G401.6 (cell line): ENCODE data around the gene IL10RA.

Source experiments
- FAIRE-seq: peaks from 2 replicates; lab custom pipeline; 2012; peaks lifted over from hg19 to GRCh38; lab: Jason Lieb, UNC

Gene IL10RA

DNA sequence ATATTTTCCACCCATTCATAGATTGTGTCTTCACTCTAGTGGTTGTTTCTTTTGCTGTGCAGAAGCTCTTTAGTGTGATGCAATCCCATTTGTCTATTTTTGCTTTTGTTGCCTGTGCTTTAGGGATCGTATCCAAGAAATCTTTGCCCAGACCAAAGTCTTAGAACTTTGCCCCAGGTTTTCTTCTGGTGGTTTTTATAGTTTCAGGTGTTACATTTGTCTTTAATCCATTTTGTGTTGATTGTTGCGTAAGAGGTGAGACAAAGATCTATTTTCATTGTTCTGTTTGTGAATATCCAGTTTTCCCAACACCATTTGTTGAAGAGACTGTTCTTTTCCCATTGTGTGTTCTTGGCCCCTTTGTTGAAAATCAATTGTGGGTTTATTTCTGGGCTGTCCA lies 6.4 kb downstream of the IL10RA start:
- no peak for FAIRE-seq

DNA sequence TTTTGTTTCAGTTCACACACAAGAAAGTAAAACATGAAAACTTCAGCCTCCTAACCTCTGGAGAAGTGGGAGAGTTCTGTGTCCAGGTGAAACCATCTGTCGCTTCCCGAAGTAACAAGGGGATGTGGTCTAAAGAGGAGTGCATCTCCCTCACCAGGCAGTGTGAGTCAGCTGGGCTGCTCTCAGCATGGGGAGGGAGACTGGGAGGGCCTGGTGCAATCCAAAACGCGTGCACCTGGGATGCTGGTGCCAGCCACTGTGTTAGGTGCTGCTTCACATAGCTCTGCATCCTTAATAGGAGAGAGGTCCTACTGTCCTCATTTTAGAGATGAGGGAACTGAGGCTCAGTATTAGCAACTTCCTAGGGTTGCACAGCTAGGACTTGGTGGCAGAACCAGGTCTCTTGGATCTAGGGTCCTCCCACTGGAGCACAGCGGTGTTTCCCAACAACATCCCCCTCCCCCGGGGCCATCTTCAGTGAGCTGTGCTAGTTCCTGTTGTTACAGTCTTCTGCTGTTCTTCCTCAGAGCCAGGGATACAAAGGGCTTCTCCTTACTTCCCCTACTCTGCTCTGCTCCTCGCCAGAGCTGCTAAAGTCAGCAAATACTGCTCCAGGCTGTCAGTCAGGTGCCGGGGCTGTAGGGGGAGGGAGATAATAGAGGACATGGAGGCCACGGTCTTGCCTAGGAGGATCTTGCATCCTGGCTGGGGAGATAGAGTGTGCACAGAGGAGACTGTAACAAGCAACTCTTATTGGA lies 8.0 kb downstream of the IL10RA start:
- no peak for FAIRE-seq

GRCh38 chr11:117995472-117995871 lies 9.3 kb downstream of the IL10RA start:
- FAIRE-seq: no peak

GRCh38 chr11:117996058-117996457 lies 9.9 kb downstream of the IL10RA start:
- FAIRE-seq: no peak

- no peak for FAIRE-seq
Measured at GRCh38 chr11:117997406-117997805, 11.2 kb downstream of the IL10RA start.

GRCh38 chr11:117997823-117998579 lies 11.8 kb downstream of the IL10RA start:
- FAIRE-seq: no peak

DNA sequence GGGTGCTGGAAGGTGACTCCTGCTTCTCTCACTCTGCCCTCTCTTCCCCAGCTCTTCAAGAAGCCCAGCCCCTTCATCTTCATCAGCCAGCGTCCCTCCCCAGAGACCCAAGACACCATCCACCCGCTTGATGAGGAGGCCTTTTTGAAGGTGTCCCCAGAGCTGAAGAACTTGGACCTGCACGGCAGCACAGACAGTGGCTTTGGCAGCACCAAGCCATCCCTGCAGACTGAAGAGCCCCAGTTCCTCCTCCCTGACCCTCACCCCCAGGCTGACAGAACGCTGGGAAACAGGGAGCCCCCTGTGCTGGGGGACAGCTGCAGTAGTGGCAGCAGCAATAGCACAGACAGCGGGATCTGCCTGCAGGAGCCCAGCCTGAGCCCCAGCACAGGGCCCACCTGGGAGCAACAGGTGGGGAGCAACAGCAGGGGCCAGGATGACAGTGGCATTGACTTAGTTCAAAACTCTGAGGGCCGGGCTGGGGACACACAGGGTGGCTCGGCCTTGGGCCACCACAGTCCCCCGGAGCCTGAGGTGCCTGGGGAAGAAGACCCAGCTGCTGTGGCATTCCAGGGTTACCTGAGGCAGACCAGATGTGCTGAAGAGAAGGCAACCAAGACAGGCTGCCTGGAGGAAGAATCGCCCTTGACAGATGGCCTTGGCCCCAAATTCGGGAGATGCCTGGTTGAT lies 12.6 kb downstream of the IL10RA start:
- FAIRE-seq: no peak

- no peak for FAIRE-seq
Measured at GRCh38 chr11:117999354-117999993, 13.3 kb downstream of the IL10RA start.

GRCh38 chr11:118000067-118000849 lies 14.1 kb downstream of the IL10RA start:
- FAIRE-seq: no peak

DNA sequence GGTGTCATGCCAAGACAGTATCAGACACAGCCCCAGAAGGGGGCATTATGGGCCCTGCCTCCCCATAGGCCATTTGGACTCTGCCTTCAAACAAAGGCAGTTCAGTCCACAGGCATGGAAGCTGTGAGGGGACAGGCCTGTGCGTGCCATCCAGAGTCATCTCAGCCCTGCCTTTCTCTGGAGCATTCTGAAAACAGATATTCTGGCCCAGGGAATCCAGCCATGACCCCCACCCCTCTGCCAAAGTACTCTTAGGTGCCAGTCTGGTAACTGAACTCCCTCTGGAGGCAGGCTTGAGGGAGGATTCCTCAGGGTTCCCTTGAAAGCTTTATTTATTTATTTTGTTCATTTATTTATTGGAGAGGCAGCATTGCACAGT lies 14.6 kb downstream of the IL10RA start:
- FAIRE-seq: no peak

DNA sequence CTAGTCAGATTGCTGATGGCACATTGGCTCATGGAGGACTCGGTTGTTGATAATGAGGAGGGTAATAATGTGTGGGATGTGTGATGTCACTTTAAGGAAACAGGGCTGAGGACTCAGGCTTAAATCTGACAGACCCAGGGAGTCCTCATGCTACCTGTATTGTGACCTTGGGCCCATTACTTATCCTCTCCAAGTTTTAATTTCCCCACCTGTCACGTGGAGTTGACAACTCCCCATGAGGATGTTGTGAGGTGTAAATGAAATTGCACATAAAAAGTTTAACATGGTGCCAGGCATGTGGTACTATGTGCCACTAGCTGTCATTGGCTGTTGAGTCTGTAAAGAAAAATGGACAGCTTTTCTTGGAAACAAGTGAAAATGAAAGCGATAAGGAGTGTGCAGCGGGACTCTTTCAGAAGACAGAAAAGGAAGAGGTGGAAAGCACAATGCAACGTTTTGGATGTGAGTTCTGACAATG lies 15.3 kb downstream of the IL10RA start:
- no peak for FAIRE-seq

GRCh38 chr11:118002010-118002540 lies 15.9 kb downstream of the IL10RA start:
- no peak for FAIRE-seq

DNA sequence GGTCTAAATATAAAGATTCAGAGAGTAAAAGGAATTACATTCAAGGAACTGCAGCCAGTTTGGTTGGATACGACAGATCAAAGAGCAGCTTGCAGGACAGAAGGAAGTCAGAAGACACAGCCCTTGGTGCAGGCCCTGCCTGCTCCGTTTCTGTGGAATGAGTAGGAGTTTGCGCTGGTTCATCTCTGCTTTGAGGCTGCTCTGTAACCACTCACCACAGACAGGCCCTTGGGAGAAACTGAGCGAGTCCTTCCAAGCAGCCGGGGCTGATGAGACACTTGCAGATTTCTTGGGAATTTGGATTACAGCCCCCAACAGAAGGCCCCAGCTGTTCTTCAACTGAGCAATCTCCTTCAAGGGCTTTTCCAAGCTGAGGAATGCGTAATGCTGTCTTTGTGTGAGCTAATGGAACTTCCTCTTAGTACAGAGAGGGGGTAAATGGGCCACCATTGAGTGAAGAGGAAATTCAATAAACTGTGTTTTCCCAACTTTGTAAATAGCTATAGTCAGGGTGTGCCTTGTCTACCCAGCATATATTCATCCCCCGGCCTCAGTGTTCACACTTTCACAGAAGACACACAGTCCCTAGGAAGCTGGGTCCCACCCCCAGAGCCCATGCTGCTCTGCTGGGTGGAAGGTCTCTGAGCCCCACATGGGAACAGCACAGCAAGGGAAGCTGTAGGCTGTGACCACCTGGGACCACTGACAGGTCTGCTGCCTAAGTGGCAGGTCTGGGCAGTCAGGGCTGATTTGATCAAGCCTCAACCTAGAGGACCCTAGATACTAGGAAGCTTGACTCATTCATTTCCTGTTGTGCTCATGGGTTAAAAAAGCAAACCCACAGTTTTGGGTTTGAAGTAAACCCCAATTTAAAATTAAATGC lies 16.6 kb downstream of the IL10RA start:
- FAIRE-seq: no peak

GRCh38 chr11:118003456-118003855 lies 17.3 kb downstream of the IL10RA start:
- FAIRE-seq: no peak

DNA sequence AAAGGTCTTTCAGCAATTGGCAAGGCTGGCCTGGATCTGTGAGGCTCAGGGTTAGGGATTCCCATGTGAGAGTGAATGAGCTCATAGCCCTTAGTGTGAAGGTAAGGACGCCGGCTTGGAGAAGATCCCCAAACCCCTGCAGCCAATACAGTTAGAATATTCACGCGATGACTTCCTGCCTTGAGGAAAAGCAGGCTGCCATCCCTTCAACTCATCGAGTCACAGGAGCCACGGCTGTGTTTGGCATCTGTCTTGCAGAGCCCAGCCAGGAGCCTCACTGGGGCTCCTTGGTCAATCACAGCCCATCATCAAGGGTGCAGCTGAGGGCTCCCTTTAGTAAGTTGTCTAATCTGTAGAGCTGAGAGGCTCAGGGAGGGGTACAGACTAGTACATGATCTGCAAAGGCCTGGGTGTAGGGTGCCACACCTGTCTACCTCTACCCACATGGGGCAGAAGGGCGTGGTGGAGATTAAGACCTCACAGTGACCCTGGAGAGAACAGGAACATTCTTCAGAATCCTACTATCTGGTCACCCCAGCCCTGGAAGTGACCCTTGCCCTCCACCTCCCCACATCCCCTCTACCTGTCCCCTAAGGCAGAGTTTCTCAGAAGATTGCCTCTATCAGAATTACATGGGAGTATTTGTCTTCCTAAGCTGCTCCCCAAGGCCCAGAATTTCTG lies 18.5 kb downstream of the IL10RA start:
- FAIRE-seq: no peak

DNA sequence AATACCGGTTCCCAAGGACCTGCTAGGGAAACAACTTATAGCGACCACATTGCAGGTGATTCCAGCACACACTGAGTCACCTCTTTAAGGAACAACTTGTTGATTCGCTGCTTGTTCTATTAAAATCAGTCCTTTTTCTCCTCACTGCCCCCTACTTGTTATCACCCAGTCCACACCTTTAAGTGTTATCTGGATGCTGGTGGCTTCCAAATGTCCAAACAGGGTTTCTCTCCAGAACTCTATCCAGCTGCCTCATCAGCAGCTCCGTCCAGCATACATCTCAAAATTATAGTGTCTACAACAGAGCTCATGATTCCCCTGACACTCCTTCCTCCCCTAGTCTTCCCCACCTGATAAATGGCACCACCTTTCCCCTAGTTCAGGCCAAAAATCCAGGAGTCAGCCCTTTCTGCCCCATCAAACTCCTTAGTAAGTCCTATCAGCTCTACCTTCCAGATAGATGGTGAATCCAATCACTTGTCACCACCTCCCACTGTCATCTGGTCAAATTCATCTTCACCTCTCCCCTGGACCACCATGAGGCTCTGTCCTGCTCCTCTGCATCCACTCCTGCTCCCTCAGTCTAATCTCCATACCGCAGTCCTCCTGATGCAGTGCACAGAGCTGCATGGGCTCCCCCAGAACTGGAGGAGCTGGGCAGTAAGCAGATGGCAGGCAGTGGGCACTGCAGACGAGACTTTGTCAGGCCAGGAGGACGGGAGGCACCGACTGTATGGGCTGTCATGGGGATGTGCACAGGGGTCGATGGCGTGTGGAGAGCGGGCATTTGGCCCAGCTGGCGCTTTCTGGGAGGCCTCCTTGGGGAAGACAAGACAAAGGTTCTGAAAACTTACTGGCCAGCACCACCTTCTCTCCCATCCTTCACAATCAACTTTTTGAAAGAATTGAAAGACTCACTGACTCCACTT lies 19.3 kb downstream of the IL10RA start:
- FAIRE-seq: no peak

- FAIRE-seq: no peak
Measured at GRCh38 chr11:118006153-118006534, 19.9 kb downstream of the IL10RA start.

DNA sequence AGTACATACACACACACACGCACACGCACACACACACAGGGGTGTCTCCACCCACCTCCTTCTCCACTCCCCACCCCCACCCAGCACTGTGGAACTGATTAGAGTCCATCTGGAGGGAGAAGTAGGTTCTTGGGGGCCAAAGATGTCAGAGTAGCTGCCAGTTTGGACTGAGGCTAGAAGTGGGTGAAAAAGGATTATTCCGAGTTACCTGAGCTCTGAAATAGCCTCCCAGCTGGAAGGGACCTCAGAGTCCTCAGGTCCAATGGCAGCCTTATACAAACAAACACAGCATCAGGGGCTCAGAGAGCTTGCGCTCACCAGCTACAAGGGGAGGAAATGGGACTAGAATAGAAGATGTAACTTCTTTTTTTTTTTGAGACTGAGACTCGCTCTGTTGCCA lies 20.8 kb downstream of the IL10RA start:
- no peak for FAIRE-seq
